ENCODE data around the gene KDM1B.

DNA sequence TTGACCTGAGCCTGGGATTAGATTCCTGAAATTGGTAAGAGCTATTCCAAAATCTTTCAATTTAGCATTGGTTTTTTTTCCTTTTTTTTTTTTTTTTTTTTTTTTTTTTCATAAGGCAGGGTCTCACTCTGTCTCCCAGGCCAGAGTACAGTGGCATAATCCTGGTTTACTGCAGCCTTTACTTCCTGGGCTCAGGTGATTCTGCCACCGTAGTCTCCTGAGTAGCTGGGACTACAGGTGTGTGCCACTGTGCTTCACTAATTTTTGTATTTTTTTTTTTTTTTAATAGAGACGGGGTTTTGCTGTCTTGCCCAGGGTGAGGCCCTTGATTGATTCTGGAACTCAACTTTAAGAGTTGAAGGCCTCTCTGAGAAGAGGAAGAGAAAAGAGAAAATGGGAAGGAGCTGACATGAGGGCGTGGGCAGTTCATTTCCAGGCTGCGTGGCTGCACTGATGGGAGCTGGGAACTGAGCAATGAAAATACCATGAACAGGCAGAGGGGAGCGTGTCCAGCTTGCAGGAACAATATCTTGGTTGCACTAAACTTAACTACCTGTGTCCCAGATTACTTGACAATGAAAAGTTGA is 24.6 kb downstream of the KDM1B start:
- TF ChIP-seq CTCF (tag by site-specific recombination; IDR thresholded peaks at IDR 0.05), result no peak
- TF ChIP-seq ZNF175 (tag by site-specific recombination; IDR thresholded peaks at IDR 0.05), result no peak
- TF ChIP-seq ZNF138 (tag by site-specific recombination; IDR thresholded peaks at IDR 0.05; ENCODE audit: borderline replicate concordance), result no peak
- no peak for TF ChIP-seq ZNF341 (tag by site-specific recombination; IDR thresholded peaks at IDR 0.05; ENCODE audit: low read depth)
- TF ChIP-seq ZNF558 (tag by site-specific recombination; IDR thresholded peaks at IDR 0.05), result no peak
- no peak for TF ChIP-seq ZNF76 (tag by site-specific recombination; IDR thresholded peaks at IDR 0.05; ENCODE audit: borderline replicate concordance, low read depth)
